Measurements from ENCODE around the gene HOXB13. TPM values are rescaled to one million over a fixed set of nuclear protein-coding genes. Genes with fewer than 3 reads are reported as not detected.

Gene HOXB13
- total and polyA plus RNA-seq, 4 donors, result 0.18 to 0.25 TPM; not detected in 2

Small RNA genes lying within 50 kb of the gene (microRNA-seq; reads per million reads assigned to microRNA genes)
- 0 reads per million in 2 donors for gene MIR3185

Other genes starting within 250 kb of the HOXB13 start
- gene HOXB1, start 197.7 kb downstream of the HOXB13 start, total RNA-seq, result not detected
- under 1 TPM in 1 of 2 donors, not detected in 1; 0.63 TPM for gene HOXB1, start 197.7 kb downstream of the HOXB13 start, polyA plus RNA-seq
- gene HOXB2, start 183.6 kb downstream of the HOXB13 start, total RNA-seq, result 10 to 100 TPM; 25.4 to 36.9 TPM
- 10 to 100 TPM in 1 of 2 donors, 1 to 10 TPM in 1; 7.6 to 61.0 TPM for gene HOXB2, start 183.6 kb downstream of the HOXB13 start, polyA plus RNA-seq
- 10 to 100 TPM in 1 of 2 donors, 1 to 10 TPM in 1; 6.6 to 17.9 TPM for gene HOXB4, start 150.4 kb downstream of the HOXB13 start, total RNA-seq
- gene HOXB4, start 150.4 kb downstream of the HOXB13 start, polyA plus RNA-seq, result 10 to 100 TPM in 1 of 2 donors, 1 to 10 TPM in 1; 1.4 to 11.5 TPM
- 10 to 100 TPM; 20.0 to 62.9 TPM for gene HOXB3, start 138.5 kb downstream of the HOXB13 start, total RNA-seq
- gene HOXB3, start 138.5 kb downstream of the HOXB13 start, polyA plus RNA-seq, result 10 to 100 TPM in 1 of 2 donors, 1 to 10 TPM in 1; 2.4 to 30.5 TPM
- 1 to 10 TPM; 1.4 to 5.9 TPM for gene HOXB5, start 135.0 kb downstream of the HOXB13 start, total RNA-seq
- 1 to 10 TPM in 1 of 2 donors, not detected in 1; 3.6 TPM for gene HOXB5, start 135.0 kb downstream of the HOXB13 start, polyA plus RNA-seq
- gene HOXB6, start 123.8 kb downstream of the HOXB13 start, total RNA-seq, result 10 to 100 TPM in 1 of 2 donors, 1 to 10 TPM in 1; 5.8 to 16.8 TPM
- 1 to 10 TPM; 3.9 to 4.1 TPM for gene HOXB6, start 123.8 kb downstream of the HOXB13 start, polyA plus RNA-seq
- gene HOXB7, start 117.7 kb downstream of the HOXB13 start, total RNA-seq, result 10 to 100 TPM in 1 of 2 donors, 1 to 10 TPM in 1; 9.1 to 14.1 TPM
- 10 to 100 TPM; 18.2 to 22.4 TPM for gene HOXB7, start 117.7 kb downstream of the HOXB13 start, polyA plus RNA-seq
- gene HOXB8, start 113.5 kb downstream of the HOXB13 start, total RNA-seq, result 1 to 10 TPM; 1.0 to 1.9 TPM
- under 1 TPM in 1 of 2 donors, not detected in 1; 0.31 TPM for gene HOXB8, start 113.5 kb downstream of the HOXB13 start, polyA plus RNA-seq
- gene HOXB9, start 102.4 kb downstream of the HOXB13 start, total RNA-seq, result under 1 TPM; 0.33 to 0.39 TPM
- under 1 TPM in 1 of 2 donors, not detected in 1; 0.75 TPM for gene HOXB9, start 102.4 kb downstream of the HOXB13 start, polyA plus RNA-seq
- not detected for gene PRAC1, start 6.2 kb downstream of the HOXB13 start, total RNA-seq
- 10 to 100 TPM in 1 of 2 donors, not detected in 1; 14.0 TPM for gene PRAC1, start 6.2 kb downstream of the HOXB13 start, polyA plus RNA-seq
- not detected for gene PRAC2, start 5.6 kb downstream of the HOXB13 start, total RNA-seq
- not detected for gene PRAC2, start 5.6 kb downstream of the HOXB13 start, polyA plus RNA-seq
- under 1 TPM in 1 of 2 donors, not detected in 1; 0.21 TPM for gene TTLL6, start 88.5 kb upstream of the HOXB13 start, total RNA-seq
- gene TTLL6, start 88.5 kb upstream of the HOXB13 start, polyA plus RNA-seq, result under 1 TPM in 1 of 2 donors, not detected in 1; 0.13 TPM
- 100 to 1,000 TPM; 164 to 171 TPM for gene CALCOCO2, start 102.3 kb upstream of the HOXB13 start, total RNA-seq
- 100 to 1,000 TPM in 1 of 2 donors, 10 to 100 TPM in 1; 80.3 to 149 TPM for gene CALCOCO2, start 102.3 kb upstream of the HOXB13 start, polyA plus RNA-seq
- 10 to 100 TPM; 30.4 to 42.6 TPM for gene ATP5MC1, start 164.0 kb upstream of the HOXB13 start, total RNA-seq
- gene ATP5MC1, start 164.0 kb upstream of the HOXB13 start, polyA plus RNA-seq, result 100 to 1,000 TPM; 133 to 250 TPM
- gene UBE2Z, start 179.7 kb upstream of the HOXB13 start, total RNA-seq, result 10 to 100 TPM; 67.6 to 84.0 TPM
- gene UBE2Z, start 179.7 kb upstream of the HOXB13 start, polyA plus RNA-seq, result 10 to 100 TPM; 29.8 to 54.7 TPM
- 10 to 100 TPM; 78.8 to 82.9 TPM for gene SNF8, start 216.1 kb upstream of the HOXB13 start, total RNA-seq
- gene SNF8, start 216.1 kb upstream of the HOXB13 start, polyA plus RNA-seq, result 100 to 1,000 TPM; 148 to 217 TPM
- not detected for gene GIP, start 239.8 kb upstream of the HOXB13 start, total RNA-seq
- gene GIP, start 239.8 kb upstream of the HOXB13 start, polyA plus RNA-seq, result 1 to 10 TPM in 1 of 2 donors, not detected in 1; 3.3 TPM